GM19193 (cell line): ENCODE results near the gene CRNN.

ENCODE experiments used
- POLR2A ChIP-seq: IDR thresholded peaks from 4 replicates; pipeline ENCODE4 v1.6.1; 2011; ENCODE audit not compliant: insufficient read depth, insufficient read length; ENCODE audit errors: extremely low read depth

CRNN gene

GRCh38 chr1:152394151-152394550 lies 19.9 kb downstream of the CRNN start:
- no peak for TF ChIP-seq POLR2A

- no peak for TF ChIP-seq POLR2A
Measured at GRCh38 chr1:152392909-152393308, 21.2 kb downstream of the CRNN start.

GRCh38 chr1:152388889-152389288 lies 25.2 kb downstream of the CRNN start:
- no peak for TF ChIP-seq POLR2A

DNA sequence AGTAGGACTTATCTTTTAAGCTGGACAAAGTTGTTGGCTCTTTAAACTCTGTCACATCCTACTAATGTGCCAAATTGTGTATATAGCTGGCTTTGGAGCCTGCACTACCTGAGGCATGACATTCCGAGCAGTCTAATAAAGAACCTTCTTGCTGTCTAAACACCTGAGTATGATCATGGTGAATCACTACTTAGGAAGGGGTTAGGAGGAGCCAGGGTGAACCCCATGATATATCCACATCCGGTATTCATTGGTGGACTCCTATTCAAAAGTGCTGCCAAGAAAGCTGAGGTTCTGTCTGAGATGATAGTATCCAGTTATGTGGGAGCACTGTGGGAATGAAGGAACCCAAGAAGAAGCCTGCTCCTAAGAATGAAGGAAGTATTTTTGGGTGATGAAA lies 27.1 kb downstream of the CRNN start:
- TF ChIP-seq POLR2A: no peak

DNA sequence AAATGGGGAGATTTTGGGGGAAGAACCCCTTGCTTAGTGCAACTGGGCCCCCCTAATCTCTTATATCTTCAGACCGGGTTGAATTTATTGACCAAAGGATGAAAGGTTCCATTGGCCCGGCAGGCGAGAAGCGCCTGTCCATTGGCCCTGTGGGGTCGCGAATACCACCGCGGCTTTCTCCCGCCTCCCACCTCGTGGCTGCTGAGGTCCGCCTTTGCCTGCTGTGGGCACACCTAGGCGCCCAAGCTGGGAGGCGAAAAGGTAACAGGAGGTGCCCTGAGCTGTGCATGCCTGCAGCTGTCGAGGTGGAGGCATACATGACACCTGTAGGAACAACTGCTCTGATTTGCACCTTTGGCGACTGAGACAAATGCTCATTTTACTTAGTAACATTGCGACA lies 33.1 kb downstream of the CRNN start:
- TF ChIP-seq POLR2A: no peak

GRCh38 chr1:152374451-152374850 lies 39.6 kb downstream of the CRNN start:
- no peak for TF ChIP-seq POLR2A

GRCh38 chr1:152372672-152373071 lies 41.4 kb downstream of the CRNN start:
- TF ChIP-seq POLR2A: no peak

GRCh38 chr1:152367436-152367835 lies 46.6 kb downstream of the CRNN start:
- TF ChIP-seq POLR2A: no peak

GRCh38 chr1:152359906-152360305 lies 54.2 kb downstream of the CRNN start, which contains the start of gene FLG2:
FLG2 (minus strand) TSS chr1:152360006; CDS start chr1:152358884, 1,122 bp downstream.
- TF ChIP-seq POLR2A: no peak
